ENCODE data around the gene ANKIB1. TPM values are rescaled to one million over a fixed set of nuclear protein-coding genes. Genes with fewer than 3 reads are reported as not detected.
A peak's percentile ranks its signal among the peaks of the same experiment; 100 is the strongest.

Gene ANKIB1
- total RNA-seq, 1 experiment from 2014 or later: 49.6 TPM

- CTCF ChIA-PET: no interaction called here
- Mint-ChIP-seq H3K4me1 (ENCODE audit: low read depth, unreplicated experiment) (no peaks in the 10 kb centered on the region), H3K36me3 (ENCODE audit: insufficient read depth, unreplicated experiment) (peaks cover 23% of the 10 kb centered on the region), H3K9me3 (ENCODE audit: low read depth, unreplicated experiment) (no peaks in the 10 kb centered on the region), H3K27ac (ENCODE audit: unreplicated experiment) (no peak overlapping the region), H3K4me3 (ENCODE audit: low read depth, unreplicated experiment) (no peak overlapping the region), H3K27me3 (ENCODE audit: unreplicated experiment) (no peaks in the 10 kb centered on the region)
- no peak for TF ChIP-seq CTCF (IDR thresholded peaks at IDR 0.05; ENCODE audit: unreplicated experiment)
- intact Hi-C loops (cut with micrococcal nuclease; ENCODE audit: unreplicated experiment): no loop called here
- no peak for DNase-seq
- no TSS peak for BruUV-seq (replicated peaks)
Measured at GRCh38 chr7:92242972-92243371, 2.8 kb upstream of the ANKIB1 start.

- CTCF ChIA-PET: interaction anchor here (1.8 kb wide), 1 partner anchor 203 kb away, joined by 4 read pairs; the partner anchor contains the start of gene GATAD1
- peaks cover 23% of the 10 kb centered on the region for H3K36me3 Mint-ChIP-seq (ENCODE audit: insufficient read depth, unreplicated experiment)
- peak overlapping the region; percentile 98 for H3K27ac Mint-ChIP-seq (ENCODE audit: unreplicated experiment)
- H3K27me3 Mint-ChIP-seq (ENCODE audit: unreplicated experiment): no peaks in the 10 kb centered on the region
- no peaks in the 10 kb centered on the region for H3K4me1 Mint-ChIP-seq (ENCODE audit: low read depth, unreplicated experiment)
- no peak for TF ChIP-seq CTCF (IDR thresholded peaks at IDR 0.05; ENCODE audit: unreplicated experiment)
- intact Hi-C loops (cut with micrococcal nuclease; ENCODE audit: unreplicated experiment): no loop called here
- DNase-seq: no peak
- peak overlapping the region; percentile 90 for H3K4me3 Mint-ChIP-seq (ENCODE audit: low read depth, unreplicated experiment)
- BruUV-seq (replicated peaks): TSS peak; percentile 50
- no peaks in the 10 kb centered on the region for H3K9me3 Mint-ChIP-seq (ENCODE audit: low read depth, unreplicated experiment)
Measured at GRCh38 chr7:92244808-92245486, 827 bp upstream of the ANKIB1 start.

- intact Hi-C loops (cut with micrococcal nuclease; ENCODE audit: unreplicated experiment): no loop called here
- Mint-ChIP-seq H3K4me3 (ENCODE audit: low read depth, unreplicated experiment) (peak overlapping the region; percentile 90), H3K27me3 (ENCODE audit: unreplicated experiment) (no peaks in the 10 kb centered on the region), H3K4me1 (ENCODE audit: low read depth, unreplicated experiment) (peaks cover 2% of the 10 kb centered on the region), H3K27ac (ENCODE audit: unreplicated experiment) (peak overlapping the region; percentile 61), H3K9me3 (ENCODE audit: low read depth, unreplicated experiment) (no peaks in the 10 kb centered on the region), H3K36me3 (ENCODE audit: insufficient read depth, unreplicated experiment) (peaks cover 23% of the 10 kb centered on the region)
- BruUV-seq (replicated peaks): no TSS peak
- TF ChIP-seq CTCF (IDR thresholded peaks at IDR 0.05; ENCODE audit: unreplicated experiment): no peak
- CTCF ChIA-PET: interaction anchor here (0.6 to 1.8 kb wide), 2 partner anchors 13 to 201 kb away, joined by 3 to 4 read pairs; partner anchors contain the start of gene GATAD1
- DNase-seq: no peak
Measured at GRCh38 chr7:92246360-92247101, 757 bp downstream of the ANKIB1 start.

- Mint-ChIP-seq H3K4me1 (ENCODE audit: low read depth, unreplicated experiment) (peaks cover 17% of the 10 kb centered on the region), H3K4me3 (ENCODE audit: low read depth, unreplicated experiment) (no peak overlapping the region), H3K27ac (ENCODE audit: unreplicated experiment) (no peak overlapping the region), H3K36me3 (ENCODE audit: insufficient read depth, unreplicated experiment) (peaks cover 13% of the 10 kb centered on the region), H3K27me3 (ENCODE audit: unreplicated experiment) (no peaks in the 10 kb centered on the region), H3K9me3 (ENCODE audit: low read depth, unreplicated experiment) (peaks cover 3% of the 10 kb centered on the region)
- CTCF ChIA-PET: no interaction called here
- TF ChIP-seq CTCF (IDR thresholded peaks at IDR 0.05; ENCODE audit: unreplicated experiment): no peak
- BruUV-seq (replicated peaks): no TSS peak
- intact Hi-C loops (cut with micrococcal nuclease; ENCODE audit: unreplicated experiment): no loop called here
- DNase-seq: no peak
Measured at GRCh38 chr7:92250603-92251002, 4.8 kb downstream of the ANKIB1 start.
